AG08396 (cell line): Measurements from ENCODE around the gene PTCD3.
A peak's percentile ranks its signal among the peaks of the same experiment; 100 is the strongest.

Source experiments
- DNase-seq: peaks from one replicate; pipeline ENCODE4 v3.0.0; 2012; ENCODE audit warnings: low spot score, mixed read lengths

PTCD3 gene

GRCh38 chr2:86143926-86144685 lies 38.1 kb downstream of the PTCD3 start:
- no peak for DNase-seq

- DNase-seq: no peak
These were observed 41.8 kb downstream of the PTCD3 start for GRCh38 chr2:86147793-86148192.

DNA sequence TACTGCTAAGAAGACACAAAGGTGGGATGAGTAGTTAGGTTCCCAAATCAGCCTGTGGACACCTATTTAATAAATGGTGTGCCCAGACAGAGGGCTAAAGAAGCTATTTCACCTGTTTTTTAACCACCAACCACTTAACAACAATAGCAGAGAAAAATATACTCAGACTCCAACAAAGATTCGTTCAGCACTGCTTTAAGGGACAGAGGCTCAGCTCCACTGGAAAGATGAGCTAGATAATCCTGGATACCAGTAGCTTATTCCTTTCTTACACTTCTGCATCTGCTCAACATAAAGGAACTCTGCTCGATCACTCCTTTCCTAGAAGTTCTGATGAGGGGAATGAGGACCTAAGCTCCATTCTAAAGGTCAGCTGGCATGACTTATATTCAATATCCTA lies 44.5 kb downstream of the PTCD3 start:
- no peak for DNase-seq

GRCh38 chr2:86157009-86157556 lies 51.0 kb downstream of the PTCD3 start:
- DNase-seq: no peak

- no peak for DNase-seq
These were observed 52.3 kb downstream of the PTCD3 start for GRCh38 chr2:86158286-86158685.

GRCh38 chr2:86160156-86160952 lies 54.3 kb downstream of the PTCD3 start:
- peak; percentile 21 for DNase-seq

GRCh38 chr2:86170449-86170848 lies 64.4 kb downstream of the PTCD3 start:
- no peak for DNase-seq

- no peak for DNase-seq
These were observed 65.3 kb downstream of the PTCD3 start for GRCh38 chr2:86171295-86171694.

DNA sequence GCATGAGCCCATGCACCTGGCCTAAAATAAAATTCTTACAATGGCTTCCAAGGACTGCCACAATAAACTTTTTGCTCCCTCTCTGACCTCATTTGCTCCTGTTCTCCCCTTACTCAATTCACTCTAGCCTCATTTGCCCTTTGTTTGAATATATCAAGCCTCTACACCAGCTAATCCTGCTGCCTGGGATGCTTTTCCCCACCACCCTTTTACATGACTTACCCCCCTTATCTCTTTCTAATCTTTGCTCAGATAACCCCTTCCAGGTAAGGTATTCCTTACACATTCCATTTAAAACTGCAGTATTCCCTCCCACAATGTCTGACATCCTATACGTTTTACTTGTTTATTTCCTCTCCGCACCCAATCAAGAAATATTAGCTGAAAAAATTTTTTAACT lies 66.6 kb downstream of the PTCD3 start:
- no peak for DNase-seq

DNA sequence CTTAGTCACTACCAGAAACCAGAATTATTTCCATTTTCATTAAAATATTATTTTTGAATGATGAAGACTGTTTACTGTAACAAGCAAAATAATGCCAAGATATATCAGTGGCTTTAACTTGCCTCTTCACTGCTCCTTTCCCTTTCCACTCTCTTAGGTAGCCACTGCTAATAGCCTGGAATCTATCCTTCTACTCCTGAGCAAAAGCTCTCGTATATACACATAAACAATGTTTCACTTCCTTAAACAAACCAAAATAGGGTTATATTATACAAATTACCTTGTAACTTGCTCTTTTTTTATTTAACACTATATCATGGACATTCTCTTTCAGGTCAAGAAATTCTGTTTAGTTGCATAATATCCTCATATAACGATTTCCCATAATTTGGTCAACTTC lies 68.4 kb downstream of the PTCD3 start:
- DNase-seq: no peak

- DNase-seq: no peak
These were observed 69.8 kb downstream of the PTCD3 start for GRCh38 chr2:86175828-86176227.

GRCh38 chr2:86176597-86176996 lies 70.6 kb downstream of the PTCD3 start:
- no peak for DNase-seq

GRCh38 chr2:86185517-86186212 lies 79.6 kb downstream of the PTCD3 start:
- DNase-seq: no peak

GRCh38 chr2:86186431-86186830 lies 80.4 kb downstream of the PTCD3 start:
- DNase-seq: no peak

DNA sequence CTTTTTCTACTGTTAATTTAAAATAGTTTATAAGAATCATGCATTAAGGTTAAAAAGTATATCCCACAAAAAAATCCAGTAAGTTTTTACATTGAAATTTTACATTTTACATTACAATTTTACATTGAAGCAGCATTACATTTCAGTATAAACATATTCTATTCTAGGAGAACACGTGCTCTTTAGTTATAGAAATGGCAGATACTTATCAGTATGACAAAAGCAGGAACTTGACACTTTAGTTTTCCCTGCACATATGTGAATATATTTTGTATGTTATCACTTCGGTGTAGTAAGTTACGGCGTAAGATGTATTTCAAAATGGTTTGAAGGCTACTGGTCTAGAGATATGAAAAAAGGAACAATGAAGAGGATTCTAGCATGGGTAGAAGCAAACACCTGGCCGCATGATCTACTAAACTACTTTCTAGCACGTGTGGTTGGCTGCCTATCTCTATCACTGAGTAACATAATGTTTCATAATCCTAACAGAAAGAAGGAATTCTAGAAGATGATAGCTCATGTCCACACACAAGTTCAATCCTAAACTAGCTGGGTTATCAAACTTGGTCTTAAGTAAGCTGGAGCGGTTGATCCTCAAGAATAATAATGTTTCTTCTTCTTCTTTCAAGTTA lies 83.9 kb downstream of the PTCD3 start:
- no peak for DNase-seq
